HepG2 (cell line): ENCODE measurements around the gene IFNAR2. TPM values are rescaled to one million over a fixed set of nuclear protein-coding genes. Genes with fewer than 3 reads are reported as not detected.

Experiments
- ATAC-seq: fragments of 200-7000 bp; cut with Tn5 transposase; 3 replicates; pipeline ENCODE4 v1.9.1; 2020; ENCODE audit warnings: mild to moderate bottlenecking, moderate library complexity
- BruUV-seq: library from RNA; stranded (reverse); fragments of 400-500 nt; replicated peaks from 2 replicates; lab custom pipeline; 2021; lab: Mats Ljungman, UMichigan
- CTCF ChIA-PET: fragments of 300-600 bp; formaldehyde crosslinking; extraction: SDS; loops from one replicate; lab custom pipeline; 2021; ENCODE audit warnings: low total read pairs, inconsistent platforms, low intra/inter-chr PET ratio; lab: Yijun Ruan, JAX
- POLR2A ChIA-PET: fragments of 350-600 bp; sonication (Branson Sonifier 250); formaldehyde crosslinking; loops from one replicate; lab custom pipeline; 2020; ENCODE audit warnings: antibody characterized with exemption, inconsistent platforms; lab: Yijun Ruan, JAX
- DNase-seq: peaks from one replicate; pipeline ENCODE4 v3.0.0-alpha.2; 2015; ENCODE audit warnings: low spot score
- FAIRE-seq: peaks from 3 replicates; lab custom pipeline; 2011; peaks lifted over from hg19 to GRCh38; lab: Jason Lieb, UNC
- H2AFZ ChIP-seq: one replicate; pipeline ENCODE4 v1.6.1; 2011; ENCODE audit warnings: low read length, inconsistent platforms
- H3K27ac ChIP-seq: fragments of 300-600 bp; 3 replicates; pipeline ENCODE4 v1.8.0; 2011; ENCODE audit warnings: mixed run types, mild to moderate bottlenecking, mixed read lengths, low read length, inconsistent platforms; ENCODE audit not compliant: insufficient read depth; ENCODE audit errors: extremely low read length
- H3K27me3 ChIP-seq, 2 experiments: fragments of 200-600 bp in 1 of 2; 2 replicates in 1 of 2; 3 replicates in 1 of 2; pipeline versions ENCODE4 v1.6.0 to v1.8.0; 2011; ENCODE audit warnings: low read length in 2 of 2, mild to moderate bottlenecking in 2 of 2, moderate library complexity in 2 of 2, inconsistent platforms in 1 of 2; ENCODE audit not compliant: insufficient read depth in 2 of 2, control insufficient read depth in 1 of 2
- H3K36me3 ChIP-seq, 2 experiments: fragments of 200-600 bp in 1 of 2; replicated peaks in 1 of 2; 2 replicates in 1 of 2; 3 replicates in 1 of 2; pipeline versions ENCODE4 v1.5.1 to v1.8.0; 2011; ENCODE audit warnings: low read length in 2 of 2, inconsistent platforms in 1 of 2; ENCODE audit not compliant: insufficient read depth in 2 of 2, control insufficient read depth in 1 of 2
- H3K4me1 ChIP-seq: 2 replicates; pipeline ENCODE4 v1.5.1; 2012; ENCODE audit warnings: low read length, inconsistent platforms; ENCODE audit not compliant: insufficient read depth
- H3K4me2 ChIP-seq: 2 replicates; pipeline ENCODE4 v1.6.0; 2011; ENCODE audit warnings: low read depth, low read length, inconsistent platforms
- H3K4me3 ChIP-seq, 3 experiments: fragments of 200-600 bp in 1 of 3; sonication (generic), shearing (Covaris generic) in 1 of 3; replicated peaks in 1 of 3; 2 replicates each; pipeline ENCODE4 v1.5.1; 2011 to 2016; ENCODE audit warnings: low read length in 3 of 3, inconsistent platforms in 2 of 3, low read depth in 2 of 3, mild to moderate bottlenecking in 2 of 3, control low read depth in 1 of 3, mixed read lengths in 1 of 3; ENCODE audit not compliant: insufficient read depth in 1 of 3
- H3K79me2 ChIP-seq: one replicate; pipeline ENCODE4 v1.6.1; 2011; ENCODE audit warnings: low read length, inconsistent platforms; ENCODE audit not compliant: insufficient read depth
- H3K9ac ChIP-seq: 2 replicates; pipeline ENCODE4 v1.6.0; 2011; ENCODE audit warnings: mild to moderate bottlenecking, low read depth, low read length, inconsistent platforms; ENCODE audit not compliant: insufficient read depth
- H3K9me3 ChIP-seq: 2 replicates; pipeline ENCODE4 v1.5.1; 2012; ENCODE audit warnings: mild to moderate bottlenecking, low read length
- H4K20me1 ChIP-seq: 2 replicates; pipeline ENCODE4 v1.6.0; 2011; ENCODE audit warnings: inconsistent platforms, mild to moderate bottlenecking, low read length, moderate library complexity; ENCODE audit not compliant: insufficient read depth
- ATM ChIP-seq: fragments of 450-650 bp; IDR thresholded peaks from 2 replicates; pipeline ENCODE4 v1.7.1; 2017; ENCODE audit warnings: mild to moderate bottlenecking, borderline replicate concordance
- CBX5 ChIP-seq: sonication (generic); formaldehyde crosslinking; IDR thresholded peaks from 2 replicates; pipeline ENCODE4 v1.4.0; 2020; ENCODE audit warnings: missing genetic modification reagents, borderline replicate concordance
- ELF4 ChIP-seq: sonication (generic); formaldehyde crosslinking; IDR thresholded peaks from 2 replicates; pipeline ENCODE4 v1.5.0; 2020; ENCODE audit warnings: missing genetic modification reagents, mild to moderate bottlenecking, moderate library complexity, borderline replicate concordance
- ERF ChIP-seq: IDR thresholded peaks from 2 replicates; pipeline ENCODE4 v1.6.1; 2018; ENCODE audit warnings: missing biosample characterization, missing genetic modification reagents
- HDAC1 ChIP-seq: sonication (generic); formaldehyde crosslinking; IDR thresholded peaks from 2 replicates; pipeline ENCODE4 v1.5.1; 2020; ENCODE audit warnings: mild to moderate bottlenecking, missing genetic modification reagents
- HNF4G ChIP-seq, 2 experiments: sonication (generic) in 1 of 2; formaldehyde crosslinking in 1 of 2; IDR thresholded peaks; 2 replicates each; pipeline versions ENCODE4 v1.4.0 to v1.6.1; 2011 to 2020; ENCODE audit warnings: borderline replicate concordance in 2 of 2, low read depth in 2 of 2, mild to moderate bottlenecking in 2 of 2, low read length in 1 of 2, missing genetic modification reagents in 1 of 2, moderate library complexity in 1 of 2
- KDM2A ChIP-seq: sonication (generic); formaldehyde crosslinking; IDR thresholded peaks from 2 replicates; pipeline ENCODE4 v1.4.0; 2020; ENCODE audit warnings: low read depth, missing genetic modification reagents, borderline replicate concordance
- KMT2A ChIP-seq: sonication (generic); formaldehyde crosslinking; IDR thresholded peaks from 2 replicates; pipeline ENCODE4 v1.4.0; 2020; ENCODE audit warnings: missing genetic modification reagents
- MAF1 ChIP-seq: sonication (generic); formaldehyde crosslinking; IDR thresholded peaks from 2 replicates; pipeline ENCODE4 v1.5.0; 2020; ENCODE audit warnings: missing genetic modification reagents, borderline replicate concordance
- MAX ChIP-seq: IDR thresholded peaks from 2 replicates; pipeline ENCODE4 v1.6.1; 2012; ENCODE audit warnings: inconsistent platforms
- NFKBIZ ChIP-seq: IDR thresholded peaks from 2 replicates; pipeline ENCODE4 v1.6.1; 2018; ENCODE audit warnings: missing genetic modification reagents, missing compliant biosample characterization
- NFYC ChIP-seq: IDR thresholded peaks from 2 replicates; pipeline ENCODE4 v1.6.1; 2016; ENCODE audit warnings: missing genetic modification reagents, missing compliant biosample characterization
- POLR2A ChIP-seq, 2 experiments: IDR thresholded peaks; 2 replicates each; pipeline ENCODE4 v1.6.1; 2011; ENCODE audit warnings: low read depth in 2 of 2, low read length in 2 of 2, mild to moderate bottlenecking in 1 of 2, moderate library complexity in 1 of 2; ENCODE audit not compliant: insufficient read depth in 1 of 2
- RBM22 ChIP-seq: fragments of 200-400 bp; formaldehyde crosslinking; optimal IDR thresholded peaks from 2 replicates; pipeline ENCODE3; 2017; ENCODE audit warnings: mild to moderate bottlenecking, low read length, moderate library complexity
- REL ChIP-seq: sonication (generic); formaldehyde crosslinking; conservative IDR thresholded peaks from 2 replicates; pipeline ENCODE4 v1.8.0; 2022; ENCODE audit warnings: mild to moderate bottlenecking, missing genetic modification reagents, moderate library complexity
- SUZ12 ChIP-seq: fragments of 150-350 bp; IDR thresholded peaks from 2 replicates; pipeline ENCODE4 v1.6.1; 2014; ENCODE audit warnings: low read depth, low read length
- TAF1 ChIP-seq: sonication (generic); formaldehyde crosslinking; IDR thresholded peaks from 2 replicates; pipeline ENCODE4 v1.4.0; 2020; ENCODE audit warnings: missing genetic modification reagents
- TMF1 ChIP-seq: sonication (generic); formaldehyde crosslinking; IDR thresholded peaks from 2 replicates; pipeline ENCODE4 v1.8.1; 2022; ENCODE audit warnings: low read depth, missing genetic modification reagents
- ZBTB7A ChIP-seq: sonication (generic); formaldehyde crosslinking; IDR thresholded peaks from 2 replicates; pipeline ENCODE4 v1.8.0; 2022; ENCODE audit warnings: mild to moderate bottlenecking, missing genetic modification reagents
- ZFP82 ChIP-seq: sonication (generic); formaldehyde crosslinking; IDR thresholded peaks from 2 replicates; pipeline ENCODE4 v1.5.1; 2020; ENCODE audit warnings: mild to moderate bottlenecking, missing genetic modification reagents, borderline replicate concordance
- ZNF12 ChIP-seq: sonication (generic); formaldehyde crosslinking; IDR thresholded peaks from 2 replicates; pipeline ENCODE4 v1.5.0; 2020; ENCODE audit warnings: missing genetic modification reagents
- ZNF574 ChIP-seq: sonication (generic); formaldehyde crosslinking; IDR thresholded peaks from 2 replicates; pipeline ENCODE4 v1.4.0; 2020; ENCODE audit warnings: missing genetic modification reagents
- ZNF607 ChIP-seq: sonication (generic); formaldehyde crosslinking; IDR thresholded peaks from 2 replicates; pipeline ENCODE4 v1.5.1; 2020; ENCODE audit warnings: missing genetic modification reagents, mild to moderate bottlenecking, borderline replicate concordance
- WGBS: methylation state at CpG from one replicate; pipeline ENCODE4 v1.1.6; 2017; ENCODE audit warnings: low lambda C conversion rate; 5-methylcytosine and 5-hydroxymethylcytosine counted together
- in situ Hi-C: cut with HindIII; loops from 2 replicates; pipeline ENCODE4 v1.10.0; 2017; ENCODE audit warnings: low pct_unique_long_range_greater_than_20kb; ENCODE audit not compliant: extremely low pct_ligation_motif_present
- intact Hi-C: fragments of 100-400 bp; cut with micrococcal nuclease; formaldehyde crosslinking; loops from one replicate; pipeline ENCODE4 v1.10.0; 2022; ENCODE audit not compliant: unreplicated experiment
- polyA plus RNA-seq, 8 experiments: library from polyadenylated mRNA; depleted of rRNA in 3 of 8; stranded (reverse) in 7 of 8; unstranded in 1 of 8; fragments of >200 nt; fragmentation: Illumina TruSeq in 4 of 8; extraction: Trizol in 4 of 8; gene quantifications; 2 replicates each; pipeline versions ENCODE4 v1.2.1 to v1.2.3, GENCODE V29; 2011 to 2016; ENCODE audit warnings: low read depth in 4 of 8, missing spikeins in 1 of 8, mixed read lengths in 1 of 8; ENCODE audit not compliant: insufficient read depth in 1 of 8
- total RNA-seq, 5 experiments: library from RNA; depleted of rRNA; stranded (reverse); fragments of >200 nt; fragmentation: Illumina TruSeq; extraction: Trizol; gene quantifications; 2 replicates each; pipeline ENCODE4 v1.2.3, GENCODE V29; 2016; ENCODE audit warnings: low read depth in 1 of 5

IFNAR2 gene
- total and polyA plus RNA-seq, 2 of the 13 experiments (the other 11 are each of a cell fraction or from before 2014, with no cell fraction given): 5.1 to 24.1 TPM

GRCh38 chr21:33266050-33266788 is 36.5 kb downstream of the IFNAR2 start, which contains the start of gene IL10RB:
Gene IL10RB, plus strand, starts transcription at chr21:33266367. Its CDS starts 99 bp downstream, at chr21:33266466.
- H3K27ac ChIP-seq: peak within 1 kb of the TSS; percentile 62
- in situ Hi-C loops (no loop called here), intact Hi-C loops (loop anchor here (5.0 kb wide), 2 partner anchors 34 to 64 kb away; no protein-coding TSS in a partner anchor)
- no peaks in the 10 kb centered on the region; a peak in 1 of 5 replicates for H3K27me3 ChIP-seq
- DNase-seq: peak; percentile 29
- peak within 1 kb of the TSS; percentile 73 for H3K9ac ChIP-seq
- no peaks in the 10 kb centered on the region for H3K79me2 ChIP-seq
- peak within 1 kb of the TSS; percentile 94 for H3K4me2 ChIP-seq
- no peak for FAIRE-seq
- WGBS: 62% methylated on average over 7 of the region's 60 CpGs
- no peaks in the 10 kb centered on the region for H3K9me3 ChIP-seq
- peak; percentile 85 for ATAC-seq
- ChIA-PET CTCF (no interaction called here), POLR2A (interaction anchor here (0.9 to 2.8 kb wide), 3 partner anchors 36 to 63 kb away, joined by 4 to 15 read pairs (median 4); partner anchors contain the start of genes IFNAR1 and IFNAR2)
- peaks cover 50% of the 10 kb centered on the region for H3K4me1 ChIP-seq
- H4K20me1 ChIP-seq: no peaks in the 10 kb centered on the region
- H3K36me3 ChIP-seq: peaks cover 7 to 10% of the 10 kb centered on the region in 2 experiments; a peak in 4 of 5 replicates
- no TSS peak for BruUV-seq
- no peak within 1 kb of the TSS for H2AFZ ChIP-seq
- peak within 1 kb of the TSS; percentile 85 to 89 (median 85) for H3K4me3 ChIP-seq
- TF ChIP-seq ZNF574 (CRISPR knock-in tag) (peak; percentile 46), KDM2A (peak; percentile 99), NFKBIZ (no peak), REL (CRISPR knock-in tag) (no peak), MAF1 (CRISPR knock-in tag) (no peak), SUZ12 (no peak), NFYC (CRISPR knock-in tag) (no peak), ERF (CRISPR knock-in tag) (0 out of 2 replicates have a peak, but pooled peaks have one; percentile 25), CBX5 (CRISPR knock-in tag) (peak; percentile 11; the same call in 1 of the 2 replicates), ZNF607 (CRISPR knock-in tag) (peak; percentile 61; the same call in 1 of the 2 replicates), MAX (peak; percentile 27; the same call in 1 of the 2 replicates), TMF1 (CRISPR knock-in tag) (no peak), HNF4G (IDR thresholded peaks at IDR 0.05; ENCODE audit: borderline replicate concordance, low read depth, low read length) (no peak), HNF4G (CRISPR knock-in tag; IDR thresholded peaks at IDR 0.05; ENCODE audit: borderline replicate concordance, low read depth) (no peak), HDAC1 (0 out of 2 replicates have a peak, but pooled peaks have one; percentile 48), TAF1 (CRISPR knock-in tag) (peak; percentile 25; the same call in 1 of the 2 replicates), ZBTB7A (0 out of 2 replicates have a peak, but pooled peaks have one; percentile 32), ZFP82 (CRISPR knock-in tag) (0 out of 2 replicates have a peak, but pooled peaks have one; percentile 32), ZNF12 (CRISPR knock-in tag) (no peak), ATM (no peak), POLR2A (IDR thresholded peaks at IDR 0.05; ENCODE audit: insufficient read depth in 1 of 2, low read depth in 2 of 2, low read length in 2 of 2) (peak in 1 of 2 experiments; percentile 68; a peak in 2 of 4 replicates), ELF4 (CRISPR knock-in tag) (0 out of 2 replicates have a peak, but pooled peaks have one; percentile 52), RBM22 (peak; percentile 75), KMT2A (CRISPR knock-in tag) (peak; percentile 51; the same call in 1 of the 2 replicates)
